B cell (primary cell): ENCODE measurements around the gene KIF25. TPM values are rescaled to one million over a fixed set of nuclear protein-coding genes. Genes with fewer than 3 reads are reported as not detected.

ENCODE experiments used
- ATAC-seq: fragments of 200-7000 bp; cut with Tn5 transposase; one replicate; pipeline ENCODE4 v1.10.0; 2021; ENCODE audit warnings: low read depth, mild to moderate bottlenecking, moderate number of reproducible peaks, moderate library complexity
- CTCF ChIA-PET: fragments of 350-600 bp; sonication (Branson Sonifier 250); formaldehyde crosslinking; loops from one replicate; lab custom pipeline; 2021; ENCODE audit warnings: antibody characterized with exemption, inconsistent platforms; lab: Charles Lee
- POLR2A ChIA-PET: fragments of 350-600 bp; sonication (Branson Sonifier 250); formaldehyde crosslinking; loops from one replicate; lab custom pipeline; 2021; ENCODE audit warnings: antibody characterized with exemption; lab: Charles Lee
- DNase-seq: peaks from one replicate; pipeline ENCODE4 v3.0.0; 2013
- H2AFZ ChIP-seq: 2 replicates; pipeline ENCODE4 v1.6.1; 2012; ENCODE audit warnings: mild to moderate bottlenecking, low read depth, low read length; ENCODE audit not compliant: insufficient read depth, poor library complexity, severe bottlenecking
- H3K27ac ChIP-seq, 2 donors: 1 replicate in 1 of 2; 2 replicates in 1 of 2; pipeline ENCODE4 v1.5.1; 2012 to 2013; ENCODE audit warnings: low read length in 2 of 2, mild to moderate bottlenecking in 2 of 2, moderate library complexity in 1 of 2
- H3K27me3 ChIP-seq, 4 experiments: fragments of 200-600 bp in 1 of 4; sonication (generic) in 1 of 4; replicated peaks in 1 of 4; 1 replicate in 2 of 4; 2 replicates in 2 of 4; pipeline versions ENCODE4 v1.6.1 to v1.7.0; 2013 to 2016; ENCODE audit warnings: low read length in 3 of 4, mild to moderate bottlenecking in 2 of 4, mixed read lengths in 1 of 4, moderate library complexity in 1 of 4; ENCODE audit not compliant: insufficient read depth in 4 of 4, control insufficient read depth in 3 of 4; ENCODE audit errors: control extremely low read depth in 1 of 4
- H3K36me3 ChIP-seq, 2 experiments: replicated peaks in 1 of 2; 1 replicate in 1 of 2; 2 replicates in 1 of 2; pipeline versions ENCODE4 v1.6.1 to v1.7.1; 2013; ENCODE audit warnings: low read length in 1 of 2; ENCODE audit not compliant: insufficient read depth in 2 of 2, control insufficient read depth in 1 of 2; ENCODE audit errors: control extremely low read depth in 1 of 2, extremely low read depth in 1 of 2
- H3K4me1 ChIP-seq, 2 donors: fragments of 200-600 bp in 1 of 2; sonication (generic) in 1 of 2; 1 replicate in 1 of 2; 2 replicates in 1 of 2; pipeline versions ENCODE4 v1.5.1 to v1.6.1; 2013 to 2017; ENCODE audit warnings: low read length in 2 of 2; ENCODE audit not compliant: control insufficient read depth in 2 of 2, insufficient read depth in 2 of 2
- H3K4me2 ChIP-seq: replicated peaks from 2 replicates; pipeline ENCODE3; 2012; ENCODE audit warnings: mild to moderate bottlenecking, low read depth, low read length; ENCODE audit not compliant: poor library complexity, severe bottlenecking
- H3K4me3 ChIP-seq, 5 experiments: fragments of 200-600 bp in 1 of 5; sonication (generic) in 1 of 5; 1 replicate in 3 of 5; 2 replicates in 2 of 5; pipeline versions ENCODE4 v1.5.1 to v1.7.0; 2011 to 2016; ENCODE audit warnings: low read length in 4 of 5, mild to moderate bottlenecking in 4 of 5, low read depth in 2 of 5, control low read depth in 1 of 5, moderate library complexity in 1 of 5; ENCODE audit not compliant: insufficient read depth in 1 of 5; ENCODE audit errors: control extremely low read depth in 1 of 5, extremely low read depth in 1 of 5
- H3K79me2 ChIP-seq: fragments of 200-600 bp; sonication (generic); one replicate; pipeline ENCODE4 v1.6.0; 2016; ENCODE audit warnings: low read length; ENCODE audit not compliant: control insufficient read depth, insufficient read depth
- H3K9ac ChIP-seq: fragments of 200-600 bp; sonication (generic); 2 replicates; pipeline ENCODE4 v1.6.1; 2017; ENCODE audit warnings: mild to moderate bottlenecking, low read length, moderate library complexity
- H3K9me3 ChIP-seq, 3 donors: one replicate each; pipeline versions ENCODE4 v1.6.1 to v1.7.1; 2013; ENCODE audit warnings: low read length in 2 of 3; ENCODE audit not compliant: control insufficient read depth in 2 of 3, insufficient read depth in 1 of 3; ENCODE audit errors: control extremely low read depth in 1 of 3
- H4K20me1 ChIP-seq: 2 replicates; pipeline ENCODE4 v1.6.0; 2012; ENCODE audit warnings: mild to moderate bottlenecking, low read length; ENCODE audit not compliant: insufficient read depth, control insufficient read depth, poor library complexity, severe bottlenecking
- H3K27ac Mint-ChIP-seq: one replicate; pipeline ENCODE4 v1.8.0; 2021; ENCODE audit warnings: mixed read lengths
- H3K27me3 Mint-ChIP-seq: one replicate; pipeline ENCODE4 v1.8.0; 2021; ENCODE audit warnings: mixed read lengths
- H3K4me1 Mint-ChIP-seq: one replicate; pipeline ENCODE4 v1.8.0; 2021; ENCODE audit warnings: mixed read lengths
- H3K4me3 Mint-ChIP-seq: one replicate; pipeline ENCODE4 v1.8.0; 2021; ENCODE audit warnings: mixed read lengths
- H3K9me3 Mint-ChIP-seq: one replicate; pipeline ENCODE4 v1.8.0; 2022; ENCODE audit warnings: mixed read lengths; ENCODE audit not compliant: insufficient read depth
- CTCF ChIP-seq: fragments of 200-600 bp; IDR thresholded peaks from one replicate; pipeline ENCODE4 v1.8.0; 2022; ENCODE audit warnings: antibody characterized with exemption, mild to moderate bottlenecking
- EZH2 ChIP-seq: IDR thresholded peaks from 2 replicates; pipeline ENCODE4 v1.6.1; 2012; ENCODE audit warnings: borderline replicate concordance, low read depth, mild to moderate bottlenecking, moderate library complexity, low read length; ENCODE audit not compliant: insufficient read depth, poor library complexity, severe bottlenecking
- WGBS: methylation state at CpG from one replicate; pipeline ENCODE4 v1.1.5; 2013; ENCODE audit warnings: missing lambda C conversion rate; ENCODE audit not compliant: insufficient coverage; 5-methylcytosine and 5-hydroxymethylcytosine counted together
- intact Hi-C: fragments of 100-400 bp; cut with micrococcal nuclease; formaldehyde crosslinking; loops from one replicate; pipeline ENCODE4 v1.10.0; 2022
- polyA plus RNA-seq: library from polyadenylated mRNA; depleted of rRNA; stranded (reverse); fragments of >200 nt; gene quantifications from 2 replicates; pipeline ENCODE4 v1.2.3, GENCODE V29; 2012
- total RNA-seq, 2 donors: library from RNA; stranded (reverse); fragments of 120-200 nt in 1 of 2; gene quantifications; 1 replicate in 1 of 2; 2 replicates in 1 of 2; pipeline versions ENCODE4 v1.2.3 to v1.2.4, GENCODE V29; 2013 to 2022

KIF25 gene
- total and polyA plus RNA-seq, 2 donors (not counting 1 experiment from before 2014, with no cell fraction given), result not detected

DNA sequence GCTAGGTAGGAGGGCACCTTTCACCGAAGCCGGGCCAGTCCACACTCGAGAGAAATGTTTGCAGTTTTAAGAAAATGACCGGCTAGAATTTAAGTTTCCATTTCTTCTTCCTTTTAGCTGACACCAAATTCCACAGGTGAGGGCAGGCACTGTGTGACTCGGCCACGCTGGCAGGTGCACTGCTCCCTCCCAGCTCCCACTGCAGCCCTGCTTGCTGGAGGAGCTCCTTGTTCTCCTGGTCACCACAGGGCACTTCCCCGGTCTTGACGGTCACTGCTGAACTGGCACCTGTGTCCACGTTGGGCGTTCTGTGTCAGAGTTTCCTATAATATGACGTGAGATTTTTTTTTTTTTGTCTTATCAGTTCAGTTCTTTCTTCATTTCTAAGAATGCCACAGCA is 3.6 kb upstream of the KIF25 start:
- H3K9me3 ChIP-seq, result peaks cover 0 to 22% (median 0%) of the 10 kb centered on the region in 3 donors
- no peaks in the 10 kb centered on the region for H3K9me3 Mint-ChIP-seq
- H3K27ac Mint-ChIP-seq, result no peak overlapping the region
- ChIA-PET CTCF (no interaction called here), POLR2A (no interaction called here)
- H3K4me3 Mint-ChIP-seq, result no peak overlapping the region
- H3K36me3 ChIP-seq, result no peaks in the 10 kb centered on the region
- no peak overlapping the region for H3K4me2 ChIP-seq
- H3K27ac ChIP-seq, result no peak overlapping the region
- H3K79me2 ChIP-seq, result no peaks in the 10 kb centered on the region
- H2AFZ ChIP-seq, result no peak overlapping the region
- 91% methylated on average over 8 of the region's 11 CpGs for WGBS
- H3K4me1 Mint-ChIP-seq, result no peaks in the 10 kb centered on the region
- no peaks in the 10 kb centered on the region for H3K4me1 ChIP-seq
- H3K9ac ChIP-seq, result no peak overlapping the region
- no peak overlapping the region for H3K4me3 ChIP-seq
- H3K27me3 ChIP-seq, result no peaks in the 10 kb centered on the region
- no peak for DNase-seq
- intact Hi-C loops, result no loop called here
- H4K20me1 ChIP-seq, result no peaks in the 10 kb centered on the region
- TF ChIP-seq EZH2 (no peak), CTCF (no peak)
- peaks cover 8% of the 10 kb centered on the region for H3K27me3 Mint-ChIP-seq
- no peak for ATAC-seq

DNA sequence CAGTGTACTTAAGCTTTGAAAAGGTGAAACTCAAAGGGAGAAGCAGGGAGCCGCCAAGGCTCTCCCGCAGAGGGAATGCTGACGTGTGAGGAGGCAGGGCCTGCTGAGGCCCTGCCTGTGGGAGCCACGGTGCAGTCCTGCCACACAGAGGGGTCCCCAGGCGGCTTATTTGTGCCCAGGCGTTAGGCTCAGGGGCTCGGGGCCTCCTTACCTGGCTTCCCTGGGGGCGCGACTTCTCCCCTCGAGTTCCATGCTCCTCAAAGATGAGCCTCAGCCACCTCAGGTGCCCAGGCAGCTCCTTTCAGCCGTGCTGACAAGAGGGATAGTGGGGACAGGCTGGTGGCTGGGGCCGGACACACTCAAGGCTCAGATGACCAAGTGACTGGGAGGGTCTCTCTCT is 2.2 kb upstream of the KIF25 start:
- TF ChIP-seq EZH2 (no peak), CTCF (no peak)
- no peaks in the 10 kb centered on the region for H3K79me2 ChIP-seq
- H3K27me3 ChIP-seq, result no peaks in the 10 kb centered on the region
- CTCF ChIA-PET, result no interaction called here
- DNase-seq, result no peak
- H3K9me3 Mint-ChIP-seq, result no peaks in the 10 kb centered on the region
- no peaks in the 10 kb centered on the region for H4K20me1 ChIP-seq
- H3K4me3 ChIP-seq, result no peak overlapping the region
- intact Hi-C loops, result no loop called here
- H3K4me1 ChIP-seq, result no peaks in the 10 kb centered on the region
- no peaks in the 10 kb centered on the region for H3K36me3 ChIP-seq
- H3K9ac ChIP-seq, result no peak overlapping the region
- H3K4me2 ChIP-seq, result no peak overlapping the region
- ATAC-seq, result no peak
- no peak overlapping the region for H3K27ac Mint-ChIP-seq
- H2AFZ ChIP-seq, result no peak overlapping the region
- H3K27ac ChIP-seq, result no peak overlapping the region
- H3K4me3 Mint-ChIP-seq, result no peak overlapping the region
- peaks cover 8% of the 10 kb centered on the region for H3K27me3 Mint-ChIP-seq
- peaks cover 0 to 16% (median 0%) of the 10 kb centered on the region in 3 donors for H3K9me3 ChIP-seq
- H3K4me1 Mint-ChIP-seq, result no peaks in the 10 kb centered on the region
- POLR2A ChIA-PET, result no interaction called here
- 94% methylated on average over 10 of the region's 12 CpGs for WGBS
